ENCODE measurements around the gene AGO1.

The AGO1 gene

DNA sequence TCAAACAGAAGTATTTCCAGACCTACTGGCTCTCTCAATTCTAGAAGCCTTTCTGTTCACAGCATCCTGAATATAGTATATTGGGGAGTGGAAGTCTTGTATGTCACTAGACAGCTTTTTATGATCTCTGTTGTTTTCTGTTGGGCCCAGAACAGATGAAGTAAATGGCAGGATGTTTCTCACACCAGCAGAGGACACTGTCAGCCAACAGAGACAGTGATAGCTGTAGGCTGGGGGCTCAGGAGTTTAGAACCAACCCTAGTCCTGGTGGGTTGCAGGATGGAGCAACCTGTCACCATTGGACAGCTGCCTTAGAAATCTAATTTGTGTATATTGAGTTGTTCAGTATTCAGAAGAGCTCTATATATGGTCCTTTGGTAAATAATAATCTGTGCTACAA lies 16.9 kb downstream of the AGO1 start:
- TF ChIP-seq JUND (IDR thresholded peaks at IDR 0.05; ENCODE audit: low read depth) = no peak
- DNase-seq (ENCODE audit: low read depth in 1 of 2, low spot score in 1 of 2) = no peak
- in situ Hi-C loops (cut with HindIII; ENCODE audit: low pct_unique_long_range_greater_than_20kb, low sequenced_read_pairs) = no loop called here

DNA sequence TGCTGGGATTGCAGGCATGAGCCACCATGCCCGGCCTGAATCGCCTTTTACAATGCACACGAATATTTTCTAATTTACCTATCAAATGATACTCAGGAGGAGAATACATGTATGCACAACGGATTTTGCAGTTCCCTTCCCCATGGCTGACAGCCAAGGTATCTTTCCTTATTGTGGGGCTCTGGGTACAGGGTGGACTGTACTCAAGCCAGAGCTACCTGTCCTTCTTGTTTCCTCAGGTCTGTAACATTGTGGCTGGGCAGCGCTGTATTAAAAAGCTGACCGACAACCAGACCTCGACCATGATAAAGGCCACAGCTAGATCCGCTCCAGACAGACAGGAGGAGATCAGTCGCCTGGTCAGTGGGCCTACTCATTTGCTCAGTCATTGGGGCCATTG lies 18.2 kb downstream of the AGO1 start:
- TF ChIP-seq JUND (IDR thresholded peaks at IDR 0.05; ENCODE audit: low read depth) = no peak
- in situ Hi-C loops (cut with HindIII; ENCODE audit: low pct_unique_long_range_greater_than_20kb, low sequenced_read_pairs) = no loop called here
- no peak for DNase-seq (ENCODE audit: low read depth in 1 of 2, low spot score in 1 of 2)

DNA sequence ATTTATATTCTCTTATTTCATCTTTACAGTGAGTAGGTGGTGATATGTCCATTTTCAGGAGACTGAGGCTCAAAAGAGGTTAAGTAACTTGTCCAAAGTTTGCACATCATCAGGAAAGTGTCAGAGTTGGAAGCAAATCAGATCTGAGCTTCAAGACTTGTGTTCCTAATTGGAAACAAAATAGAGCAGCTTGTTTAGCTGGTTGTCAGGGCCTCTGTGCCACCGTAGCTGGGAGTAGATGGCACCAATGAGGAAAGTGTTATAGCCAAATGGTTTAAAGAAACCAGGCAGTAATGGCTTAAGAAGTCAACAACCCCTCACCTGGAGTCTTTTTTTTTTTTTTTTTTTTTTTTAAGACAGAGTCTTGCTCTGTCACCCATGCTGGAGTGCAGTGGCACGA lies 19.7 kb downstream of the AGO1 start:
- TF ChIP-seq JUND (IDR thresholded peaks at IDR 0.05; ENCODE audit: low read depth) = no peak
- DNase-seq (ENCODE audit: low read depth in 1 of 2, low spot score in 1 of 2) = no peak
- in situ Hi-C loops (cut with HindIII; ENCODE audit: low pct_unique_long_range_greater_than_20kb, low sequenced_read_pairs) = no loop called here

DNA sequence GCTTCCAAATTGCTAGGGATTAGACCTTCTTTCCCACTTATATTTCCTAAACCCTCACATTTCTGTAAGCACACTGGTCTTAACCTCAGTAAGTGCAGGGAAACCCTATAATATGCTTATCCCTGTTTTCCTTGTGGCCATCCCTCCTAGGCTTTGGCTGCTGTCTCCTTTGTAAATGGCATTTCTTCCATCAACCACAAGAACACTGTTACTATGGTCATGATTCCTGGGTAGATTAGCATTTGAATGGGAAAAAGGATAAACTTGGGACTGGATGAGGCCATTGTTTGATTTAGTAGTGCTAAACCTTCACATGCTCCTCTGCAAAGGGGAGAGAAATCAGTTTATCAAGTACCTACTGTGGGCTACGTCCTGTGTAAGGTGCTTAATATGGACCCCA lies 31.7 kb downstream of the AGO1 start:
- DNase-seq (ENCODE audit: low read depth in 1 of 2, low spot score in 1 of 2) = no peak
- TF ChIP-seq JUND (IDR thresholded peaks at IDR 0.05; ENCODE audit: low read depth) = no peak
- in situ Hi-C loops (cut with HindIII; ENCODE audit: low pct_unique_long_range_greater_than_20kb, low sequenced_read_pairs) = no loop called here

DNA sequence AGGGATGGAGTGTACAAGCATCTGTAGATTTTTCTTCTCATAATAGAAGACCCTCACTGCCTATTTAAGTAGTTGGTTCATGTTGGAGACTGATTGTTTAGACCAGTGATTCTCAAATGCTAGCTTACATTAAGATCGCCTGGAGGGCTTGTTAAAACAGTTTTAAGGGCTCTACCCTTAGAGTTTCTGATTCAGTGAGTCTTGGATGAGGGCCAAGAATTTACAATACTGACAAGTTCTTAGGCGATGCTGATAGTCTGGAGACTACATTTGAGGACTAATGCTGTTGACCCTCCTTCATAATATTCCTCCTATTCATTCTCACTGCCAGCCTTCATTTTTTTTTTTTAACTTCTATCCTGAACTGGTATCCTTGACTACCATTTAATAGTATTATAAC lies 32.7 kb downstream of the AGO1 start:
- no peak for DNase-seq (ENCODE audit: low read depth in 1 of 2, low spot score in 1 of 2)
- no peak for TF ChIP-seq JUND (IDR thresholded peaks at IDR 0.05; ENCODE audit: low read depth)
- in situ Hi-C loops (cut with HindIII; ENCODE audit: low pct_unique_long_range_greater_than_20kb, low sequenced_read_pairs) = no loop called here

DNA sequence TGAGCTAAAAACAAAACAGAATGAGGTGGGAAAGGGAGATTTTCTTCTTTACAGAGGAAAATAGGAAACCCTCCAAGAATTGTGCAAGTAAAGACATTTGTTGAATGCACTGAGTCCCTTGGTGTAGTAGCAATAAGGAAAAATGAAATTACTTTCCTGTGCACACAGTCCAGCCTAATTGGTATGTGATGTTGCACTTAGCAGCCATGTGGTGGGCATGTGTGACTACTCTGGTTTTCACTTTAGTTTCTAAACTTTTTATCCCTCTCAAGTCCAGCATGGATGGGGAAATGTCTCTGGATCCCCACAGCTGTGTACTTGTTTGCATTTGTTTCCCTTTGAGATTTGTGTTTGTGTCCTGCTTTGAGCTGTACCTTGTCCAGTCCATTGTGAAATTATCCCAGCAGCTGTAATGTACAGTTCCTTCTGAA lies 40.8 kb downstream of the AGO1 start:
- DNase-seq (ENCODE audit: low read depth in 1 of 2, low spot score in 1 of 2) = no peak

DNA sequence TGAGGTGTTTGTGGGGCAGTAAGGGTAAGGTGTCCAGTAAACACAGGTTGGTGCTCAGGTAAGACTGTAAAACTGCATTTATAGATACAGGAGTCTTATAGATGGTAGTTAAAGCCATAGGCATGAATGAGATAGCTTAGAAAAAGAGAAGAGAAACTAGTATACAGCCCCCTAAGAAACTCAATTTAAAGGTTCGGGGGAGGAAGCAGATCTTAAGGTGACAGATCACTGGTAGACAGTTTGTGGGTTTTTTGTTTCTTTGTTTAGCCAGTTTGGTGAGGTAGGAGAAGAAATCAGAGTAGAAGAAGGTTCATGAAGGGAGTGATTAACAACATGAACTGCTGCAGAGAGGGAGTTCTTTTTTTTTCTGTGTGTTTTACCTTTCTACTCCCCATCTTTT lies 41.8 kb downstream of the AGO1 start:
- DNase-seq (ENCODE audit: low read depth in 1 of 2, low spot score in 1 of 2) = no peak

More for the DNA sequence above, 40.8 kb downstream of the AGO1 start:
- in situ Hi-C loops (cut with HindIII; ENCODE audit: low pct_unique_long_range_greater_than_20kb, low sequenced_read_pairs) = no loop called here
- no peak for TF ChIP-seq JUND (IDR thresholded peaks at IDR 0.05; ENCODE audit: low read depth)

DNA sequence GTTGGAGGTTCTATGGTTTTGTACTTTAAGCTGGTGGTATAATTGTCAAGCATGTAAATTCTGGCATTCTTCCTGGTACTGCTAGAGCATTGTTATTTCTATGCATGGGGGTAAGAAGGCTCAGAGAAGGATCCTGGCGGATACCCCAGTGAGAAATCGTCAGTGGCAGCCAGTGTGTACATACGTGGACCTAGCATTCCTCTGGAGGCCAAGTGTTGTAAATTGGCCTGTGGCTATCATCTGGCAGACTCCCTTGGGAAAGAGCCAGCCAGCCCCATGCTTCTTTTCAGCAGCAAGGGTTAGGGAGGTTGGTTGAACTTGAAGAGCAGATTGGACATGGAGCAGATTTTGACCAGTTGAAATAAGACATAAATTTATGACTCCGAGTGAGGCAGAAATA lies 42.7 kb downstream of the AGO1 start:
- in situ Hi-C loops (cut with HindIII; ENCODE audit: low pct_unique_long_range_greater_than_20kb, low sequenced_read_pairs) = no loop called here
- peak in 1 of 2 experiments; percentile 26 for DNase-seq (ENCODE audit: low read depth in 1 of 2, low spot score in 1 of 2)
- TF ChIP-seq JUND (IDR thresholded peaks at IDR 0.05; ENCODE audit: low read depth) = no peak

More for the DNA sequence above, 41.8 kb downstream of the AGO1 start:
- in situ Hi-C loops (cut with HindIII; ENCODE audit: low pct_unique_long_range_greater_than_20kb, low sequenced_read_pairs) = no loop called here
- no peak for TF ChIP-seq JUND (IDR thresholded peaks at IDR 0.05; ENCODE audit: low read depth)

DNA sequence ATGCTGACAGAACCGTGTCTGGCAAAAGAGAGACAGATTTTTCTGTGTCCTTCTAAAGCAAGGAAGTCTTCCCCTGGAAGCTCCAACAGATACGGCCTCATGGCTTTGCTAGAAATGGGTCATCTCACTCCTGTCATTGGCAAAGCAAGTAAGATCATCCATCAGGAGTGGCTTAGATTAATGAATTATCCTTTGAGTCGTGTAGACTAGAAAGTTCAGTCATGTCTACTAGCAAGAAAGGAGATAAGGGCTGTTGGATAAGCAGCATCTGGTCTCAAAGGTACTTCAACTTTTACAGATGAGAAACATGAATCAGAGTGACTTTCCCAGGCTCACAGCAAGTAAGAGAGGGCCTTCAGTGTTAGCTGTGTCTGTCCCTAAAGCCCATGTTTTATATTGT lies 44.5 kb downstream of the AGO1 start:
- in situ Hi-C loops (cut with HindIII; ENCODE audit: low pct_unique_long_range_greater_than_20kb, low sequenced_read_pairs) = no loop called here
- no peak for DNase-seq (ENCODE audit: low read depth in 1 of 2, low spot score in 1 of 2)
- TF ChIP-seq JUND (IDR thresholded peaks at IDR 0.05; ENCODE audit: low read depth) = no peak

DNA sequence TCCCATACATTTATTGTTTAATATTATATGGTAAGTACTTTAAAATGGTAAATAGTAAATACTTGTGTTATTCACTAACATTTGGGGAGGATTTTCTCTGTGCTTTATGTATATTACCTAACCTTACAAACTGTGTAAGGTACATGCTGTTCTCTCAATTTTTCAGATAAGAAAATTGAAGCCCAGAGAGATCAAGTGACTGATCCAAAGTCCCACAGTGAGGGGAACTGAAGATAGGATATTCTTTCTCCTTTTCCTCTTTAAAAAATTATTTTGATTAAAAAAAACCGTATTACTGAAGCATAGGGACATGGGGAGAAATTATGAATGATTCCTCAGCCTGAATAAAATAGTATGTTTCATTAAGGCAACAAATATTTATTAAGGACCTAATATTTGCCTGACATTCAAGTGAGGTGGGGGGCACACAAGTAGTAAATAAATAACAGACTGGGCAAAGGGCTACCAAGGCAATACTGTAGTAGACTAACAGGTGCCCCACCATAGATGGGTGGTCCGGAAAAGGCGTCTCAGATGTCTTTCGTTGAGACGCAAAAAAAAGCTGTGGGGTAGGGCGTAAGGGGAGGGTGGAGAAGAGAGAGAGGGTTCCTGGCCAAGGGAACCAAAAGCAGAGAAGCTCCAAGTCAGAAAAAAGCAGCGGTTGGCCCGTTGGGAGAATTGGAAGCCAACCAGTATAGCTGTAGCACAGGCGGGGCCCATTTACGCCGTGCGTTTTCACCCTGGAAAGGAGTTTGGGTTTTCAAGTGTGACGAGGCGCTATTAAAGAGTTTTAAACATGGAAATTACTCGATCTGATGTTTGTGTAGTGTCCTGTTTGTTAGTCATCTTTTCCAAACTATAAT lies 47.0 kb downstream of the AGO1 start:
- DNase-seq (ENCODE audit: low read depth in 1 of 2, low spot score in 1 of 2) = peak; percentile 28 to 44
- in situ Hi-C loops (cut with HindIII; ENCODE audit: low pct_unique_long_range_greater_than_20kb, low sequenced_read_pairs) = no loop called here
- TF ChIP-seq JUND (IDR thresholded peaks at IDR 0.05; ENCODE audit: low read depth) = no peak

DNA sequence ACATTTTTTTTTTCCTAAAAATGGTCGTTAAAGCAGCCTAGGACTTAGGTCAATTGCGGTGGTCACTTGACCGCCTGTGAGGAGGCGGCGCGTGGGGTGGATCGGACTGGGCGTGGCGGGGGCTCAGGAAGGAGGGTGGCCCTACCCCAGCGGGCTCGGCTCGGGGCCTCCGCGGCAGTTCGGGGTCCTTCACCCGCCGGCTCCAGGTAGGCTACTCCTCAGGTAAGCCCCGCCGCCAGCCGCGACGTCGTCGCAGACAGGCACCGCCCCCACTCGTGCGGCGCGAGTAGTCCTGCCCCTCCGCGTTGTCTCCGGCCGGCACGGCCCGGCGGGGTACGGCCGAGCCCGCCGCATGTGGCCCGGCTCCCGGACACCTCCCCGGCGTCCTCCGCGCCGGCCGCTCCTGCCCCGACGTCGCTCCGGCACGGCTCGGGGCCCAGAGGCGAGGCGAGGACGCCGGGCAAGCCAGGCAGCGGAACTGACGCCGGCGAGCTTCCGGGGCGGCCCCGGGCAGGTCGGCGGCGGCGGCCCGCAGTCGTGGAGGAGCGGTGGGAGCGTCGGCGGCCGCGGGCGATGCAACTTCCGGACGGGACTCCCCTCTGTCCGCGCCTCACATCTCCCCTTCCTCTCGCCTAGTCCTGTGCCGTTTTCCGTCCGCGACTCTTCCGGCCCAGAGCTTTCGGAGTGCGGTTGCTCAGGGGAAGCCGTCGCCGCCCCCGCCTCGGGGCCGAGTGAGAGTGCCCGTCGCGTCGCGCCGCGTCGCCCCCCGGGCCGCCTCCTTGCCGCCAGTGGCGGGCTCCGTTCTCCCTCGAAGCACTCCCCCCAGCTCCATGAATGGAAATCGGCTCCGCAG lies 47.8 kb downstream of the AGO1 start, which contains the start of gene AGO3:
Gene AGO3 (plus strand): TSS at position 513 of the 853 bp plus-strand sequence. CDS start 322 bp downstream, at position 835.
- in situ Hi-C loops (cut with HindIII; ENCODE audit: low pct_unique_long_range_greater_than_20kb, low sequenced_read_pairs) = no loop called here
- DNase-seq (ENCODE audit: low read depth in 1 of 2, low spot score in 1 of 2) = peak; percentile 63 to 76
- TF ChIP-seq JUND (IDR thresholded peaks at IDR 0.05; ENCODE audit: low read depth) = no peak

DNA sequence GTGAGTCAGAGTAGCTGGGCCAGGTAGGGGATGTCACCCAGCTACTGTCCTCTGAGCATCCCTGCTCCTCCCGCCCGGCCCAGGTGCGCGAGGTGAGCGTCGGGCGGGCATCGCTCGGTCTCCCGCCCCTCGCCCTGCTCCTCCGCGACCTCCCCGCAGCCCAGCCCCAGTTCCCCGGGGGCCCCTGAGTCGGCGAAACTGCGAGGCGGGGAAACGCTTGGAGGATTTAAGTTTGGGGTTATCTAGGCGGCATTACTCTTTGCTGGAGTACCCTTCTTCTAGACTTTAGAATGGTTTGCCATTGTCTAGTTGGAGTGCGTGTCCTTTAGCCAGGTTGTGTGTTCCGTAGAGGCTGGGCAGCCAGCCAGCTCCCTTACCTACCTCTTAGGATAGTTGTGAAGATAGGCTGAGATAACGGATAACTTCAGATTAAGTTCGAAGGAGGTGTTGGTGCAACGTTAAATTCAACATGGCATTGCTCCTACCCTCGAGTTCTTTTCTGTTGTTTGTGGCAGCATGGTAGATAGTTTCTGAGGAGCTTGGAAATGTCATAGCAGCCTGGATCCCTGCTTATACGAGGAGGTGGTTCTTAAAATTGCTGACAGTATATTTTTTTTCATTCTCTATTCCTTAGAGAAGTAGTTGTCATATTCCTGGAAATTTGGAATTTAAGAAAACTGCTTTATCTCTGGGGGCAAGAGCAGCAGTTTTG lies 48.6 kb downstream of the AGO1 start:
- in situ Hi-C loops (cut with HindIII; ENCODE audit: low pct_unique_long_range_greater_than_20kb, low sequenced_read_pairs) = no loop called here
- DNase-seq (ENCODE audit: low read depth in 1 of 2, low spot score in 1 of 2) = peak in 1 of 2 experiments; percentile 15
- no peak for TF ChIP-seq JUND (IDR thresholded peaks at IDR 0.05; ENCODE audit: low read depth)
